Right lobe of liver (tissue), 6 donors: ENCODE measurements around the gene FAM24A. TPM values are rescaled to one million over a fixed set of nuclear protein-coding genes. Genes with fewer than 3 reads are reported as not detected.
A peak's percentile ranks its signal among the peaks of the same experiment; 100 is the strongest.

Experiments used
- ATAC-seq, 4 donors: fragments of 200-7000 bp; cut with Tn5 transposase; one replicate each; pipeline ENCODE4 v1.9.1; 2020; ENCODE audit warnings: mild to moderate bottlenecking in 4 of 4, moderate library complexity in 4 of 4
- DNase-seq, 3 donors: peaks; one replicate each; pipeline ENCODE4 v3.0.0-alpha.2; 2020
- H3K27ac ChIP-seq, 3 donors: fragments of 200-600 bp; one replicate each; pipeline ENCODE4 v1.8.0; 2022
- H3K27me3 ChIP-seq, 2 donors: fragments of 200-600 bp; one replicate each; pipeline ENCODE4 v1.8.0; 2022
- H3K36me3 ChIP-seq, 4 donors: fragments of 200-600 bp; sonication (generic) in 1 of 4; one replicate each; pipeline versions ENCODE4 v1.5.1 to v1.8.0; 2017 to 2022; ENCODE audit warnings: control low read depth in 1 of 4
- H3K4me1 ChIP-seq, 4 donors: fragments of 200-600 bp; sonication (generic) in 1 of 4; one replicate each; pipeline versions ENCODE4 v1.5.1 to v1.8.0; 2017 to 2022; ENCODE audit warnings: control low read depth in 1 of 4
- H3K4me3 ChIP-seq, 3 donors: fragments of 200-600 bp; one replicate each; pipeline ENCODE4 v1.8.0; 2022
- H3K9me3 ChIP-seq, 4 donors: fragments of 200-600 bp; sonication (generic) in 1 of 4; one replicate each; pipeline versions ENCODE4 v1.5.1 to v1.8.0; 2017 to 2022; ENCODE audit warnings: control low read depth in 1 of 4
- CTCF ChIP-seq, 4 donors: fragments of 200-600 bp in 3 of 4; fragments of 450-650 bp in 1 of 4; IDR thresholded peaks; one replicate each; pipeline versions ENCODE4 v1.5.1 to v1.8.0; 2016 to 2022; ENCODE audit warnings: antibody characterized with exemption in 4 of 4, mild to moderate bottlenecking in 2 of 4
- POLR2A ChIP-seq: fragments of 450-650 bp; IDR thresholded peaks from one replicate; pipeline ENCODE4 v1.6.1; 2017; ENCODE audit warnings: antibody characterized with exemption, mild to moderate bottlenecking
- WGBS: methylation state at CpG from one replicate; pipeline ENCODE4 v1.1.6; 2018; ENCODE audit warnings: low coverage, low lambda C conversion rate; ENCODE audit not compliant: insufficient coverage; ENCODE audit errors: missing lambda C conversion rate; 5-methylcytosine and 5-hydroxymethylcytosine counted together
- intact Hi-C, 2 donors: fragments of 100-400 bp; cut with DNase I; formaldehyde crosslinking; loops; one replicate each; pipeline versions ENCODE4 v1.11.2 to v1.14.1; 2022
- total RNA-seq, 6 experiments: library from RNA; depleted of rRNA in 2 of 6; stranded (reverse); fragments of >200 nt in 2 of 6; fragmentation: NEBNext Ultra II Directional in 3 of 6; extraction: Animal tissue kit (Norgen Biotek cat#: 25700) in 3 of 6; gene quantifications; one replicate each; pipeline versions ENCODE4 v1.1.0 to v1.2.4, GENCODE V29; 2016 to 2023
- donor health status: DM: no; HTN: yes; CAD: no.
- donor health status: DM: no; HTN: no; CAD: no.
- donor health status: DM: no; HTN: no; CAD: no.
- donor health status: DM: no; HTN: yes; CAD: no.
- donor health status: DM: no; HTN: yes; CAD: no.

The FAM24A gene
- total RNA-seq, 6 experiments from 2014 or later, result not detected

GRCh38 chr10:122877264-122877663, 33.1 kb upstream of the FAM24A start:
- no peak for TF ChIP-seq POLR2A
- no peak for TF ChIP-seq CTCF (IDR thresholded peaks at IDR 0.05)
- H3K9me3 ChIP-seq, result no peaks in the 10 kb centered on the region
- no peaks in the 10 kb centered on the region for H3K36me3 ChIP-seq
- no peaks in the 10 kb centered on the region for H3K27me3 ChIP-seq
- WGBS, result 64% methylated on average over 1 of the region's 1 CpG
- intact Hi-C loops, result no loop called here
- DNase-seq (no peak), ATAC-seq (no peak)
- H3K4me1 ChIP-seq, result peaks cover 0 to 4% (median 0%) of the 10 kb centered on the region in 4 donors
- H3K4me3 ChIP-seq, result no peak overlapping the region
- H3K27ac ChIP-seq, result no peak overlapping the region

- TF ChIP-seq POLR2A (no peak), CTCF (IDR thresholded peaks at IDR 0.05) (no peak)
- no peak overlapping the region for H3K27ac ChIP-seq
- intact Hi-C loops, result no loop called here
- no peaks in the 10 kb centered on the region for H3K9me3 ChIP-seq
- peaks cover 0 to 4% (median 0%) of the 10 kb centered on the region in 4 donors for H3K4me1 ChIP-seq
- H3K4me3 ChIP-seq, result peak overlapping the region; percentile 49 to 59 (median 50)
- no peak for DNase-seq
- no peaks in the 10 kb centered on the region for H3K36me3 ChIP-seq
- H3K27me3 ChIP-seq, result no peaks in the 10 kb centered on the region
- 59% methylated on average over 10 of the region's 14 CpGs for WGBS
- ATAC-seq, result peak in 2 of 4 donors; percentile 8 to 9
These were observed 31.5 kb upstream of the FAM24A start for GRCh38 chr10:122878799-122879338.

GRCh38 chr10:122879339-122880273, 30.8 kb upstream of the FAM24A start, which contains the start of gene FAM24B:
Gene FAM24B (minus strand): TSS chr10:122879581. CDS start chr10:122850515, 29,066 bp downstream.
- Histone ChIP-seq H3K9me3 (no peaks in the 10 kb centered on the region), H3K36me3 (no peaks in the 10 kb centered on the region), H3K27ac (no peak within 1 kb of the TSS), H3K4me1 (peaks cover 0 to 4% (median 0%) of the 10 kb centered on the region in 4 donors), H3K4me3 (peak within 1 kb of the TSS; percentile 49 to 59 (median 50)), H3K27me3 (no peaks in the 10 kb centered on the region)
- DNase-seq (peak; percentile 94 to 97 (median 97)), ATAC-seq (peak; percentile 96 to 99 (median 98))
- TF ChIP-seq CTCF (IDR thresholded peaks at IDR 0.05), result no peak
- TF ChIP-seq POLR2A, result no peak
- WGBS, result 6% methylated on average over 18 of the region's 95 CpGs
- intact Hi-C loops, result no loop called here

GRCh38 chr10:122882766-122883165, 27.6 kb upstream of the FAM24A start:
- TF ChIP-seq POLR2A (no peak), CTCF (IDR thresholded peaks at IDR 0.05) (no peak)
- ATAC-seq (no peak), DNase-seq (no peak)

More at GRCh38 chr10:122882766-122883165, 27.6 kb upstream of the FAM24A start:
- no peak overlapping the region for H3K27ac ChIP-seq
- peaks cover 0 to 4% (median 0%) of the 10 kb centered on the region in 4 donors for H3K4me1 ChIP-seq
- no peaks in the 10 kb centered on the region for H3K27me3 ChIP-seq
- H3K36me3 ChIP-seq, result no peaks in the 10 kb centered on the region
- intact Hi-C loops, result no loop called here
- no peak overlapping the region for H3K4me3 ChIP-seq
- H3K9me3 ChIP-seq, result no peaks in the 10 kb centered on the region
